Measurements from ENCODE around the gene LENEP. TPM values are rescaled to one million over a fixed set of nuclear protein-coding genes. Genes with fewer than 3 reads are reported as not detected.

Gene LENEP
- total RNA-seq, 1 donor from 2014 or later, result not detected

Other genes starting within 250 kb of the LENEP start
- gene KCNN3, start 123.3 kb upstream of the LENEP start, total RNA-seq, result 0.23 TPM
- gene PMVK, start 56.9 kb upstream of the LENEP start, total RNA-seq, result 40.2 TPM
- gene PBXIP1, start 37.5 kb upstream of the LENEP start, total RNA-seq, result 21.3 TPM
- gene PYGO2, start 31.8 kb upstream of the LENEP start, total RNA-seq, result 10.5 TPM
- gene SHC1, start 22.8 kb upstream of the LENEP start, total RNA-seq, result 43.0 TPM
- gene CKS1B, start 18.9 kb upstream of the LENEP start, total RNA-seq, result 14.2 TPM
- 21.9 TPM for gene FLAD1, start 10.2 kb upstream of the LENEP start, total RNA-seq
- gene ZBTB7B, start 9.2 kb downstream of the LENEP start, total RNA-seq, result 89.5 TPM
- gene DCST2, start 40.2 kb downstream of the LENEP start, total RNA-seq, result 1.4 TPM
- gene DCST1, start 40.2 kb downstream of the LENEP start, total RNA-seq, result 0.13 TPM
- 21.4 TPM for gene ADAM15, start 57.7 kb downstream of the LENEP start, total RNA-seq
- 3.3 TPM for gene EFNA4, start 70.2 kb downstream of the LENEP start, total RNA-seq
- gene EFNA3, start 85.3 kb downstream of the LENEP start, total RNA-seq, result 0.43 TPM
- 85.1 TPM for gene EFNA1, start 134.3 kb downstream of the LENEP start, total RNA-seq
- 22.4 TPM for gene SLC50A1, start 142.3 kb downstream of the LENEP start, total RNA-seq
- 76.8 TPM for gene DPM3, start 146.9 kb downstream of the LENEP start, total RNA-seq
- gene KRTCAP2, start 179.7 kb downstream of the LENEP start, total RNA-seq, result 75.6 TPM
- 0.23 TPM for gene TRIM46, start 180.3 kb downstream of the LENEP start, total RNA-seq
- gene THBS3, start 214.3 kb downstream of the LENEP start, total RNA-seq, result 16.8 TPM
- 22.6 TPM for gene MTX1, start 215.1 kb downstream of the LENEP start, total RNA-seq

Measured in left lobe of liver (tissue), 1 donor.